H1 (cell line): ENCODE results near the gene MRPL3.

ENCODE experiments used
- FOSL1 ChIP-seq: IDR thresholded peaks from 2 replicates; pipeline ENCODE4 v1.6.1; 2011; ENCODE audit warnings: mild to moderate bottlenecking, low read depth, low read length, moderate library complexity; ENCODE audit not compliant: insufficient read depth
- JUN ChIP-seq: IDR thresholded peaks from 2 replicates; pipeline ENCODE4 v1.6.1; 2011; ENCODE audit warnings: low read depth, mild to moderate bottlenecking, improper control_type of control experiment, low read length
- MAFK ChIP-seq: IDR thresholded peaks from 2 replicates; pipeline ENCODE4 v1.6.1; 2012; ENCODE audit warnings: low read depth, mild to moderate bottlenecking, improper control_type of control experiment, low read length
- PHF8 ChIP-seq: fragments of 200-600 bp; sonication (generic); conservative IDR thresholded peaks from 2 replicates; pipeline ENCODE4 v1.7.1; 2012; ENCODE audit warnings: low read depth, mild to moderate bottlenecking, inconsistent platforms, low read length, moderate library complexity
- POLR2A ChIP-seq, 2 experiments: IDR thresholded peaks; 1 replicate in 1 of 2; 2 replicates in 1 of 2; pipeline ENCODE4 v1.6.1; 2011; ENCODE audit warnings: low read depth in 2 of 2, low read length in 2 of 2, mild to moderate bottlenecking in 2 of 2; ENCODE audit errors: control extremely low read depth in 1 of 2
- POLR2AphosphoS5 ChIP-seq: IDR thresholded peaks from 2 replicates; pipeline ENCODE4 v1.6.1; 2011; ENCODE audit warnings: low read depth, low read length
- RAD21 ChIP-seq, 2 experiments: IDR thresholded peaks in 1 of 2; conservative IDR thresholded peaks in 1 of 2; 2 replicates each; pipeline ENCODE4 v1.6.1; 2011; ENCODE audit warnings: low read depth in 2 of 2, low read length in 2 of 2, improper control_type of control experiment in 1 of 2, inconsistent platforms in 1 of 2, mild to moderate bottlenecking in 1 of 2, moderate library complexity in 1 of 2
- SIN3A ChIP-seq, 2 experiments: IDR thresholded peaks in 1 of 2; conservative IDR thresholded peaks in 1 of 2; 2 replicates each; pipeline ENCODE4 v1.6.1; 2011 to 2012; ENCODE audit warnings: low read length in 2 of 2, improper control_type of control experiment in 1 of 2, low read depth in 1 of 2, mild to moderate bottlenecking in 1 of 2
- TAF1 ChIP-seq: IDR thresholded peaks from 2 replicates; pipeline ENCODE4 v1.6.1; 2011; ENCODE audit warnings: mild to moderate bottlenecking, low read depth, low read length
- TCF12 ChIP-seq: IDR thresholded peaks from 2 replicates; pipeline ENCODE4 v1.6.1; 2011; ENCODE audit warnings: low read depth, mild to moderate bottlenecking, low read length
- TEAD4 ChIP-seq: IDR thresholded peaks from 2 replicates; pipeline ENCODE4 v1.6.1; 2012; ENCODE audit warnings: low read depth, low read length, inconsistent platforms, mixed read lengths
- TF ChIP-seq, protein P1 (sequence below), 3 experiments: IDR thresholded peaks; 1 replicate in 2 of 3; 2 replicates in 1 of 3; pipeline versions ENCODE4 v1.5.1 to v1.6.1; 2011; ENCODE audit warnings: low read length in 3 of 3, mild to moderate bottlenecking in 3 of 3, inconsistent platforms in 2 of 3, low read depth in 1 of 3, moderate library complexity in 1 of 3; ENCODE audit not compliant: insufficient read depth in 1 of 3; ENCODE audit errors: control extremely low read depth in 1 of 3
- TF ChIP-seq, protein P2 (sequence below): IDR thresholded peaks from 2 replicates; pipeline ENCODE4 v1.6.1; 2012; ENCODE audit warnings: inconsistent platforms

DNA sequence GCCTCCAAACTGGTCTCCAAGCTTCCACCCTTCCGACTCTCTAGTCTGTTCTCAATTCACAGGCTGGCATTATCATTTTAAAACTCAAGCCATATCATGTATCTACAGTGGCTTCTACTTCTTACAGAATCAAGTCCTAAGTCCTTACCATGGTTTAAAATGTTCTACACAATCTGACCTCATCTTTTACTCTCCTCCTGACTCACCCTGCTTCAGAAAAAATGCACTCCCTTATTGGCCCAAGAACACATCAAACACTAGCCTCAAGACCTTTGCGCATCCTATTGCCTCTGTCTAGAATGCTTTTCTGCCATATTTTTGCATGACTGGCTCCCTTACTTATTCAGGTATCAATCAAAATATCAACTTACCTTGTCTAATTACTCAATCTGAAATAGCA is 11.0 kb downstream of the MRPL3 start:
- TF ChIP-seq TCF12 (no peak), RAD21 (IDR thresholded peaks at IDR 0.05 in 1 of 2, conservative IDR thresholded peaks at IDR 0.05 in 1 of 2; ENCODE audit: low read depth in 2 of 2, low read length in 2 of 2) (no peak), FOSL1 (no peak), JUN (no peak), TAF1 (no peak), PHF8 (no peak), TEAD4 (no peak), POLR2A (IDR thresholded peaks at IDR 0.05; ENCODE audit: control extremely low read depth in 1 of 2, low read depth in 2 of 2, low read length in 2 of 2) (no peak), SIN3A (conservative IDR thresholded peaks at IDR 0.05 in 1 of 2, IDR thresholded peaks at IDR 0.05 in 1 of 2; ENCODE audit: low read depth in 1 of 2, low read length in 2 of 2) (no peak), POLR2AphosphoS5 (no peak), MAFK (no peak)
- TF ChIP-seq, protein P1, sequence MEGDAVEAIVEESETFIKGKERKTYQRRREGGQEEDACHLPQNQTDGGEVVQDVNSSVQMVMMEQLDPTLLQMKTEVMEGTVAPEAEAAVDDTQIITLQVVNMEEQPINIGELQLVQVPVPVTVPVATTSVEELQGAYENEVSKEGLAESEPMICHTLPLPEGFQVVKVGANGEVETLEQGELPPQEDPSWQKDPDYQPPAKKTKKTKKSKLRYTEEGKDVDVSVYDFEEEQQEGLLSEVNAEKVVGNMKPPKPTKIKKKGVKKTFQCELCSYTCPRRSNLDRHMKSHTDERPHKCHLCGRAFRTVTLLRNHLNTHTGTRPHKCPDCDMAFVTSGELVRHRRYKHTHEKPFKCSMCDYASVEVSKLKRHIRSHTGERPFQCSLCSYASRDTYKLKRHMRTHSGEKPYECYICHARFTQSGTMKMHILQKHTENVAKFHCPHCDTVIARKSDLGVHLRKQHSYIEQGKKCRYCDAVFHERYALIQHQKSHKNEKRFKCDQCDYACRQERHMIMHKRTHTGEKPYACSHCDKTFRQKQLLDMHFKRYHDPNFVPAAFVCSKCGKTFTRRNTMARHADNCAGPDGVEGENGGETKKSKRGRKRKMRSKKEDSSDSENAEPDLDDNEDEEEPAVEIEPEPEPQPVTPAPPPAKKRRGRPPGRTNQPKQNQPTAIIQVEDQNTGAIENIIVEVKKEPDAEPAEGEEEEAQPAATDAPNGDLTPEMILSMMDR (IDR thresholded peaks at IDR 0.05; ENCODE audit: control extremely low read depth in 1 of 3, insufficient read depth in 1 of 3, low read depth in 1 of 3, low read length in 3 of 3): no peak
- TF ChIP-seq, protein P2, sequence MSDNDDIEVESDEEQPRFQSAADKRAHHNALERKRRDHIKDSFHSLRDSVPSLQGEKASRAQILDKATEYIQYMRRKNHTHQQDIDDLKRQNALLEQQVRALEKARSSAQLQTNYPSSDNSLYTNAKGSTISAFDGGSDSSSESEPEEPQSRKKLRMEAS: no peak
